Measurements from ENCODE around the gene PEF1.

Gene PEF1, protein sequence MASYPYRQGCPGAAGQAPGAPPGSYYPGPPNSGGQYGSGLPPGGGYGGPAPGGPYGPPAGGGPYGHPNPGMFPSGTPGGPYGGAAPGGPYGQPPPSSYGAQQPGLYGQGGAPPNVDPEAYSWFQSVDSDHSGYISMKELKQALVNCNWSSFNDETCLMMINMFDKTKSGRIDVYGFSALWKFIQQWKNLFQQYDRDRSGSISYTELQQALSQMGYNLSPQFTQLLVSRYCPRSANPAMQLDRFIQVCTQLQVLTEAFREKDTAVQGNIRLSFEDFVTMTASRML

GRCh38 chr1:31644560-31645273, at the start of gene PEF1:
TSS of gene PEF1 (minus strand) at chr1:31644876. CDS start at chr1:31644864, 12 bp downstream.
- peak; percentile 98 for DNase-seq

GRCh38 chr1:31693231-31693630, 48.6 kb upstream of the PEF1 start:
- DNase-seq = no peak

GRCh38 chr1:31691951-31692350, 47.3 kb upstream of the PEF1 start:
- DNase-seq = no peak

GRCh38 chr1:31691446-31691845, 46.8 kb upstream of the PEF1 start:
- DNase-seq = no peak

- DNase-seq = no peak
Observed at GRCh38 chr1:31690921-31691320, 46.2 kb upstream of the PEF1 start.

- DNase-seq = peak; percentile 97
Observed at GRCh38 chr1:31689854-31690253, 45.2 kb upstream of the PEF1 start.

DNA sequence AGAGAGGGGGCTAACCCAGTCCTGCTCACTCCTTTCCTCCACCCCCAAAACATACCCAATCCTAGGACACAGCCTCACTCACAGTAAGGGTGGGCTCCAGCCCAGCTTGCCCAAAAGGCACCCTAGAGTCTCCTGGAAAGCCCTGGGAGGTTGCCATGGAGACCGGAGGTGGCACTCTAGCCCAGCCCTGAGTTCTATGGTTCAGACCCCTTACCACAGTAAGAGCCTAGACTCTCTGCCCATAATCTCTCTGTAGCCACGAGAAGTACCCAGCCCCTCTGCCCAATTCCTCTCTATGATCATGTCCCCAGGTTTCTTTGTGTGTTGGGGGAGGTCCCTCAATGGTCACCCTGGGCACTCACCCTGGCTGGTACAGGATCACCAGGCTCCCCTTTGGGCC, 44.7 kb upstream of the PEF1 start:
- DNase-seq = no peak

- DNase-seq = no peak
Observed at GRCh38 chr1:31688233-31688918, 43.7 kb upstream of the PEF1 start.

GRCh38 chr1:31687601-31688000, 42.9 kb upstream of the PEF1 start:
- DNase-seq = no peak

DNA sequence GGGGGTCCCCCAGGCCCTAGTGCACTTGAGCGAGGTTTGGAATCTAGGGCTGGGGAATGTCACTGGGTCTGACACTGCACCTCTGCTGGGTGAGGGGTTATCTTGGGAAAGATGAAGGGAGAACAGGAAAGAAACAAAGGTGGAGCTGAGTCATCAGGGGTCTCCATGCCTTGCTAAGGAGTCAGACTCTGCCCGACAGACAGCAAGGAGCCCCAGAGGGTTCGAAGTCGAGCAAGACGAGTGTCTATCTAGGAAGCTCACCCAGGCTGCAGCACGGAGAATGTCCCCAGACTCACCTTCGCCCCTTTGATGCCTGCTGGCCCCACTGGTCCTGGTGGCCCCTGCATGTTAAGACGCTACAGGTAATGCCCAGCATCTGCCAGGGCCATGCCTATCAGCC, 41.1 kb upstream of the PEF1 start:
- DNase-seq = no peak

DNA sequence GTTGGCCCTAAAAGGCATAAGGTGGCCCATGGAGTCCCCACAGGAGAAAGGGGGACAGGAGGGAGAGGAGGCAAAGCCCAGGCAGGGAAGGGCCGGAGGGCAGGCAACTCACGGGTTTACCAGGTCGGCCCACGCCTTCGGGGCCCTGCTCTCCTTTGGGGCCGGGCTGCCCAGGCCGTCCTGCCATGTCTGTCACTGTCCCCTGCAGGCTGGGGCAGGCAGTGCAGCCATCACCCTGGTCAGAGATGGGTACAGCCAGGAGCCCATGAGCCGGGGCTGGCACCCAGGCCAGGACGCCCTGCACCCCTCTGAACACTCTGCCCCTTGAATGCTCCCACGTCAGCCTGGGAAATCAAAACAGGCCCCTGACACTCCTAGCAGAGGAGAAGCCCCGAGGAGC, 39.3 kb upstream of the PEF1 start:
- no peak for DNase-seq

DNA sequence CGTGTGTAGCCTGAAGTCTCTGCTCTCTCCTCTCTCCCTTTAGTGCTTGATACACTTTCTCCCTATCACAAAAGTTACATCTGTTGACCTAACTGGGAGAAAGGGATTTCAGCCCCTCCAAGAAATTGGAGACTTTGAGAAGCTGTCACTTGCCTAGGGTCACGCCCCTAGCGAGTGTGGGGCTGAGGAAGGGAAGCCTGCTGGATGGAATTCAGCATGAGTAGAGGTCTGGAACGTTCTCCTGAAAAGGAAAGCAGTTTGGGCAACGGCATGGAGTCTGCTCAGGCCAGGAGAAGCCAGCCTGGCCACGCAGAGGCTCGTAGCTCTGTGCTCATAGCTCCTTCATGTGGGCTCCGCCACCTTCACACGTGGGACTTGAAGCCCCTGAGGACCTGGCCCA, 36.7 kb upstream of the PEF1 start:
- no peak for DNase-seq

GRCh38 chr1:31679676-31680230, 35.1 kb upstream of the PEF1 start:
- DNase-seq = no peak

DNA sequence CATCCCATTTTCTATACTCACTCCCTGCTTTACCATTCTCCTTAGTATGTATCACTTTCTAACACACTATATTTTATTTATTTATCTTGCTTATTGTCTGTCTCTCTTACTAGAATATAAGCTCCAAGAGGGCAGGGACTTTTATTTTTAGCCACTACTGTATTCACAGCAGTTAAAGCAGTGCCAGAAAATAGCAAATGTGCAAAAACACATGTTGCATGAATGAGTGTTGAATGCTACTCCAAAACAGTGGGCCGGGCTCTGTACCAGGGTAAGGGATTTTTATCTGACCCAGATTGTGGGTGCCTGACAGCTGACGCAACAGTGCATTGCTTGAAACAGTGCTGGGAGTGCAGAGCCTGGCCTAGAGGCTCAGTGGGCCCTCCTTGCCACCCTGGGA, 34.4 kb upstream of the PEF1 start:
- no peak for DNase-seq

DNA sequence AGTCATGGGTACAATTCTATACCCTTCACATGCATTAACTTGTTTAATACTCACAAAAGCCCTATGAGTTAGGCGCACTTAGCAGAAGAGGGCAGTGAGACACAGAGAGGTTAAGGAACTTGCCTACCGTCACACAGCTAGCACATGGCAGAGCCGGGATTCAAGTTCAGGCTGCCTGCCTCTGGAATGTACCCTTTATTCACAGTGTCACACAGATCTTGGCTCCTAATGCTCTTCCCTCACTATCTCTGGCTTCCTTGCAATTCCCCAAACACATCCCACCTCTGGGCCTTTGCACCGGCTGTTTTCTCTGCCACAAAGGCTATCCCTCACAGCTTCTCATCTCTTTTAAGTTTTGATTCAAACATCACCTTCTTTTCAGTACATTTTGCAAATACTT, 34.0 kb upstream of the PEF1 start:
- no peak for DNase-seq

DNA sequence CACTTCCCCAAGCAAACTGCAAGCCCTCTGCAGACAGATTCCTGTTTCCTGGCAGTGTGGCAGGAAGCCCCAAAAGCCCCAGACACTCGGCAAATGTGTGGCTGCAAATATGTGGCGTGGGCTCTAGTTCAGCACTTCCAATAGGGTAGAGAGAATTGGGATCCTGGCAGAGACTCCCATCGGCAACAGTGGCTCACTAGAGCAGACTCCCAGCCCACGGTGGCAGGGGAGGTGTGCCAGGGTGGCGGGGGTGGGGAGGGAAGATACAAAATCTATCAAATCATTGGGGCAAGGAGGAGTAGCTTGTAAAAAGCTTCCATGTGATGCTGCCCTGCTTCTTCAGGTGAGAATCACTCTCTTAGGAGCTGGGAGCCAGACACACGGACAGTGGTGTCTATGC, 33.3 kb upstream of the PEF1 start:
- no peak for DNase-seq

DNA sequence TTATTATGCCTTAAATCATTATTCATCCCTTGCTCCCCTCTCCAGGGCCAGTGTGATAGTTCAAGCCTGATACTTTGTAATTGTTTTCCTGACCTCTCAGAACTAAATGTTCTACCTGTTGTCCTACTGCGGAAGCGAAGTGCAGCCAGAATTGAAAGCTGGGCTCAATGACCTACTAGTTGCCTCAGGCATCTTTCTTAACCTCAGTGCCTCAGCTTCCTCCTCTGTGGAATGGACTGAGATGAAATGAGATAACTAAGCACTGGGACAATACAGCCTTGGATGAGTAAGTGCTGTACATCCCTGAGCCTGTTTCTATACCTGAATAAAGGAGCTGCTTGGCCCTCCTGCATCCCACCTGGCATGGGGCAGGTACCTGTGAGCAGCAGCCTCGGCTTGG, 32.7 kb upstream of the PEF1 start:
- no peak for DNase-seq

DNA sequence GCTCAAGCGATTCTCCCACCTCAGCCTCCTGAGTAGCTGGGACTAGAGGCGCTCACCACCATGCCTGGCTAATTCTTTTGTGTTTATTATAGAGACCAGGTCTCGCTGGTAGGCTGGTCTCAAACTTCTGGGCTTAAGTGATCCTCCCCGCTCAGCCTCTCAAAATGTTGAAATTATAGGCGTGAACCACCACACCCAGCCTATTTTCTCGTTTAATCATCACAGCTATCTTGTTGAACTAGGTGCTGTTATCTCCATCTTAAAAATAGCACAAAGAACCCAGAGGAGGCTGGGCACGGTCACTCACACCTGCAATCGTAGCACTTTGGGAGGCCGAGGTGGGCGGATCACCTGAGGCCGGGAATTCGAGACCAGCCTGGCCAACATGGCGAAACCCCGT, 31.1 kb upstream of the PEF1 start:
- DNase-seq = no peak

DNA sequence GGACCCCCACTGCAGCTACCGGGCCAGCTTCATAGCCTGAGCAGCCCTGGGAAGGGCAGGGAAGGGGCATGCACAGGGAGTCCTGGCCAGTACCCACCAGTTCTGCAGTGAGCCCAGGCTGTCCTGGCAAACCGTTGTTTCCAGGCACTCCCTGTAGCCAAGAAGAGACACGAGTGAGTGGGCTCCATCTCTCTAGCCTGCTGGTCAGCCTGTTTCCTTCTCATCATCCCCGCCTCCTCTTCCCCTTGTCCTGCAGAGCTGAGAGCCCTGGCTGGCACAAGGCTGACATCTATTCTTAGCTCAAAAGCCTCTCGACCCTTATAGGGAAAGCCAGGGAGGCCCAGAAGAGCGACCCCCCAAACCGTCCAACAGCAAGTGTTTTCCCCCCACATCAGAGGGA, 30.5 kb upstream of the PEF1 start:
- no peak for DNase-seq

DNA sequence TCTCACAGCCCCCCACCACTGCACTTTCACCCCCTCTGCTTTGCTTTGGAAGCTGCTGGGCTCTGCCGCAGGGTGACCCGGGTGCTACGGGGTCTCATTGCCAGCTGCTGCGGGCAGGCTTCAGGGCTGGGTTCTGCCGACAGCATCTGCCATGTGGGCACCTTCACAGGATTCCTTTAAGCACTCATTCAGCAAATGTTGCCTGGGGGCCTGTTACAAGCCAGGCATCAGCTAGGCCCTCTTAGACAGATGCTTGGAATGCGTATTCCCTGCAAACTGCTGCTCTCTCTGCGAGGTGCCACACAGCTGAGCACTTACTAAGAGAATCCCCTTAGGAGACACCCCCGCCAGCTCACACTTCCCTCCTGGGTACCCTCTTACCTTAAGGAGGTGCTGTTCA, 29.9 kb upstream of the PEF1 start:
- no peak for DNase-seq

GRCh38 chr1:31673433-31673832, 28.8 kb upstream of the PEF1 start:
- DNase-seq = no peak

DNA sequence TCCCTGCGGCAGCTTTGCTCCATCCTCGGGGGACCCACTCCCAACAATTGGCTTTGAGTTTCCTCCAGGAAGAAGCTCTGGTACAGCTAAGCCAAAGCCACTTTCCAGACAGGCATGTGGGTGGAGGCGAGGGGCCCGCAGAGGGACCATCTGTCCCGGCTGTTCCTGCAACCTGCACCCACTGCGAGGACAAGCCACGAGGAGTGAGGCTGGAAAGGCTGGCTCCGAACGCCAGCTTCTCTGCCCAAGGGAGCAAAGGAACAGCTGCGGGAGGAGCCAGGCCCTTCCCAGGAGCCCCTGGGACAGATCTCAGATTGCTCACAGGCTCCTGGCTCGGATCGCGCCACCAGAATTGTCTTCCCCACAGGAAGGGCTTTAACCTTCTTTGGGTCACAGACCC, 28.3 kb upstream of the PEF1 start:
- DNase-seq = no peak

DNA sequence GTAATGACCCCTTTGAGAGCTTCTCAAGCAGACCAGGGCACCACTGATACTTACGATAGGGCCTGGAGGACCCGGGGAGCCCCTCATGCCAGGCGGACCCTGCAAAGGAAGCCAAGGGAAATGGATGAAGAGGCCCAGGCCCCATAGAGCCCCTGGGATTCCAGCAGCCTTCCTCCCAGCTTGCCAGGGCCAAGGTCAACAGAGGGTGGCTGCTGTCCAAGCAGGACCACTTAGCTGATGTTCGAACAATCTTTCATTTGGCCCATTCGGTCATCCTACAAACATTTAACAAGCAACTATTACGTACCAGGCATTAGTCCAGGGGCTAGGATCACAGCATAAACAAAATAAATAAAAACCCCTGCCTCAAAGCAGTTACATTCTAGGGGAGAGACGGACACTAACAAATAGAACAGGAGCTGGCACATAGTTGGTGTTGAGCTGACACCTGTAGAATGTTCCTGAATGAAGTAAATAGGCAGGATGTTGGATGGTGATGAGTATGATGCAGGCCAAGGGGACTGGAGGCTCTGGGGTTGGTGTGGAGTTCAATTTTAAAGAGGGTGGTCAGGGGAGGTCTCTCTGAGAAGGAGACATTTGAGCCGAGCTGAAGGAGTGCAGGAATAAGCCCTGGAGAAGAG, 27.0 kb upstream of the PEF1 start:
- DNase-seq = no peak
